Activated gamma-delta T cell treated with Interleukin-2 at 50 U/mL for 16 hours (primary cell): Measurements from ENCODE around the gene ATP1A1.
A peak's percentile ranks its signal among the peaks of the same experiment; 100 is the strongest.

Source experiments
- DNase-seq: peaks from one replicate; pipeline ENCODE4 v3.0.0-alpha.2; 2020

The ATP1A1 gene

GRCh38 chr1:116372651-116373430 lies at the start of gene ATP1A1:
ATP1A1 (plus strand) TSS chr1:116373244; CDS start chr1:116373512, 268 bp downstream.
- peak; percentile 97 for DNase-seq

DNA sequence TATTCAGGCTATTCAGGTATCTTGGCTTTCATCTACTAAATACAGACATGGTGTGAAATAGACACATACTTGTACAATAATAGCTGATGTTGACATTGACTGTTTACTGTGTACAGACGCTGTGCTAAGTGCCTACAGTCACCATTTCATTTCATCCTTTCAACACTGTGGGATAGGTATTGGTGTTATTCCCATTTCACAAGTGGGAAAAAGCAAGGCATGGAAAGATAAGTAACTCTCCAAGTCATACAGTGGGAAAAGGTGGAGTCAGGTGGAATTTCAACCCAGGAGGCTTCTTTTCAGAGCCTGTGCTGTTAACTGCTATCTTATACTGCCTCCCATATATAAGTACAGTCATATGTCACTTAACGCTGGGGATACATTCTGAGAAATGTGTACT lies 49.6 kb upstream of the ATP1A1 start:
- DNase-seq: no peak

GRCh38 chr1:116324411-116324810 lies 48.6 kb upstream of the ATP1A1 start:
- no peak for DNase-seq

DNA sequence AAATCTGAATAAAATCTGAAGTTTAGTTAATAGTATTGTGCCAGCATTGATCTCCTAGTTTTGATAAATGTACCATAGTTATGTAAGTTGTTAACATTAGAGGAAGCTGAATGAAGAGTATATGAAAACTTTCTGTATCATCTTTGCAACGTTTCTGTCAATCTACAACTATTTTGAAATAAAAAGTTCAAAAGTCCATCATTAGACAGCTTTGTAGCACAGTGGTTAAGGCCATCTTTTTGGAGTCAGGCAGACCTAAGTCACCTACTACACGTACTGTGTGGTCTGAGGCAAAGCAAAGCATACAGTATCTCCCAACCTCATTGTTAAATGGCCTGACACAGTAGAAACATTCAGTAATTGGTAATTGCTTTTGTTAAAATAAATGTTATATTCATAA lies 47.9 kb upstream of the ATP1A1 start:
- DNase-seq: no peak

DNA sequence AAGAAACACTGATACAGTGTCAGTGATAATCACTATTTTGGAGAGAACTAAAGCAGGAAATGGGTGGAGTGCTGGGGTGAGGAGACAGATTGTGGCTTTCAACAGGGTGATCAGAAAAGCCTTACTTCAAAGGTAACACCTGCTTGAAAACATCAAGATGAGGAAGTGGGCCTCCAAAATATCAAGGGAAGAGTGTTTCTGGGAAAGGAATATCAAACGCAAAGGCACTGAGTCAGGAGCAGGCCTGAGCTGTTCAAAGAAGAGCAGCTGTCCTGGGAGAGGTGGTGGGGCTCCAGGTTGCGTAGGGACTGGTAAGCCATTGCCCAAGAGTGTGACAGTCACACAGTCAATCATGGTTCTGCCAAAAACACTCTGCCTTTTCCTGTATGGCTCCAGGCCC lies 47.1 kb upstream of the ATP1A1 start:
- DNase-seq: peak; percentile 37

GRCh38 chr1:116326486-116326885 lies 46.6 kb upstream of the ATP1A1 start:
- DNase-seq: no peak

- DNase-seq: no peak
Measured at GRCh38 chr1:116328671-116329070, 44.4 kb upstream of the ATP1A1 start.

DNA sequence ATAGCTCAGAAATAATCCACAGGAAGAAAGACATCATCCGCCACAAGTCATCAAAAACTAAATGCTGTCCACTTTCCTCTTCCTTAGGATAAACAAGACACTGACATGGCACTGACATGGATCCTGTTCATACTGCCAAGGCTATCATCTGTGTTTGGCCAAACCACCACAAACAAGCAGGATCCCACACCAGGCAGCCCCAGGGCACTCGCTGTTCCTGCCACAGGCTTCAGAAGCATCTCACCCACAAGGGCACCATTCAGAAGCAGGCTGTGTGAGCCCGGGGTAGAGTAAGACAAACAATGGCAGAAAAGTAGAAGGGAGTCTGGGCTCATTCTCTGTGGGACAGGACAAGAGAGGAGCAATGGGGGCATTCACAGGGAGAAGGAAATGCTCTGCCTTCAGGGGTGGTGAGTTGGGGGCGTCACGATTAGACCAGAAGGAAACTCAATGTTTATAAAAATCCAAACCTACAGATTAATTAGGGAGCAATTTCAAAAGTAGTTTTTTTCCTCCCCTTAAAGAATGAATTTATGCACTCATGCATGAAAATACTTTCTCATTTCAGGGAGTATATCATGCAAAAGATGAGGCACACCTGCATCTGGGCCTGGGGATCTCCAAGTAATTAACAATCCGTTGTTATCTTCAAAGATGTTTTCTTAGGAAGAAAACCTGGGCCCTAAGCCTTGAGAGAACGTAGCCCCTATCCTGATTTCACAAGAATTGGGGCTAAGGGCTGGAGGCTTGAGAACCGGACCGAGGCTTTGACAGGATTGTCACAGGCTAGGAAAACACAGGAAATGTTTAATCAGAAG lies 43.3 kb upstream of the ATP1A1 start:
- DNase-seq: no peak

- DNase-seq: no peak
Measured at GRCh38 chr1:116330342-116330652, 42.7 kb upstream of the ATP1A1 start.

DNA sequence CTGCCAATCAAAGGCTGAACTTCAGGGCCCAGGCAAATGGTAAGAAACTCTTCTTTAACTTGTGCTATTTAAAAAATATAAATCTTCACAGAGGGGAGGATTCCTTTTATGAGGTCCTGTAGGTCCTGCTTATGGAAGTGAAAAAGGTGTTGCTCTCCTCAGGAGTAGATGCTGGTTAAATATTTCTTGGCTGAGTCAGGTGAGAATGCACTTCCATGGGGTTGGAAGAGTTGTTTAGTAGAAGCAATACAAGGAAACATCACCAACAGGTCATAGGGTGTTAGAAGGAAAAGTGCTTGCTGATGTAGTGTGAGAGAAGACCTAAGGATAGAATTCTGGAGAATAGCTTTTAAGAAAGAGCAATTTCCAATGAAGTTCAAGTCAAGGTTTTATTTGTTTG lies 42.2 kb upstream of the ATP1A1 start:
- no peak for DNase-seq

DNA sequence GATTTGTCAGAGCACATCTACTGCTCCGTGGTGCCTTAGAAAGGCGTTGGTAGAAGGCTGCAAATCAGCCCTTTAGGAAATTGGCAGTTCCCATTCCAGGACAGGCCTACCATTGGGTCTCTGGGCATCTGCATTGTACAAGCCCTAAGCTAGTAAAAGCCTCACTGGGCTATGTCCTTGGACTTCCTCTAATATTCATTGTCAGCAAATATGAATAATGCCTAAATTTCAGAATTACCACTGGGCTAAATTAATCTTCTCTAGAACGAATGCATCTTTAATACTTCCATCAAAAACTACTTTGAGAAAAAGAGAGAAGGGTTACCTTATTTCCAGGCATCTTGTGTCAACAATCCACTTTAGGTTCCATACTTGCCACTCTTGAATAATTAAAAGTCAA lies 41.5 kb upstream of the ATP1A1 start:
- DNase-seq: no peak

DNA sequence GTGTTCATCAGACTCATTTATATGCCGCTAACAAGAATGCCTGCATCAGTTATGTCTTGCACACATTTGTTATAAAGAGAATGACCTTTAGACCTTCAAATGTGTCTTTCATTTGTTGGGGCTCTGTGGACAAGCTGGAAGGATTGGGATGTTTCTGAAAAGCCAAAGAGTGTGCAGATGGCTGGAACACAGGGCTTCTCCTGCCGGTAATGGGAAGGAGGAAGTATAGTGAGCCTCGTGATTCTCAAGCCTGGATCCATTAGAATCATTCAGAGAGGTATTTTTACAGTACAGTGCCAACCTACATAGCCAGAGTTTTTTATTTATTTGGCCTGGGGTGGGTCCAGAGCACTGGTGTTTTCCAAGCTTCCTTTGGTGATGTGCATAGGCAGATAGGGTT lies 40.6 kb upstream of the ATP1A1 start:
- no peak for DNase-seq

- DNase-seq: no peak
Measured at GRCh38 chr1:116333171-116334014, 39.7 kb upstream of the ATP1A1 start.

DNA sequence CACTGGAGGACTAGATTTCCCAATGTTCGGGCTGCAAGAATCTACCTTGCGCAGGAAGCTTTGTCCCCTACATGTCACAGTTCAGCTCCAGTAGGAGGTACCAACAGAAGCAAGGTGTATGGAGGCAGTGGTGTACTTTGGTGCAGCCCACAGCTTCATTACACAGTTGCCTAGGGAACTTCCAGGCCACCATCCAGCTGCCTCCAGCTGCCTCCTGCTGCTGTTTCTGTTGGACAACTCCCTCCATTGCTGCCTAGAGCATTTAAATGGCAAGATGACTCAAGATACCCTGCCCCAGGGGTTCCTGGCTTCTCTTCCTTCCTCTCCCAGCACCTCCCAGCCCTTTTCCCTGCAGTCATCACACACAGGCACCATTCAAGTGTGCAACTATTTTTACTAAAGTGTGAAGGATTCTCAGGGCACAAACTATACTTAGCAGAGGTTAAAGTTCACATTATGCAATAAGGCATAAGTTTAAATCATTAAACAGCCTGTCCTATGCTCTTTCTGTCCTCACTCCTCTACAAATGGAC lies 39.0 kb upstream of the ATP1A1 start:
- DNase-seq: no peak

- no peak for DNase-seq
Measured at GRCh38 chr1:116334868-116335635, 38.0 kb upstream of the ATP1A1 start.

- DNase-seq: no peak
Measured at GRCh38 chr1:116335850-116336624, 37.0 kb upstream of the ATP1A1 start.

- no peak for DNase-seq
Measured at GRCh38 chr1:116337398-116337797, 35.6 kb upstream of the ATP1A1 start.

DNA sequence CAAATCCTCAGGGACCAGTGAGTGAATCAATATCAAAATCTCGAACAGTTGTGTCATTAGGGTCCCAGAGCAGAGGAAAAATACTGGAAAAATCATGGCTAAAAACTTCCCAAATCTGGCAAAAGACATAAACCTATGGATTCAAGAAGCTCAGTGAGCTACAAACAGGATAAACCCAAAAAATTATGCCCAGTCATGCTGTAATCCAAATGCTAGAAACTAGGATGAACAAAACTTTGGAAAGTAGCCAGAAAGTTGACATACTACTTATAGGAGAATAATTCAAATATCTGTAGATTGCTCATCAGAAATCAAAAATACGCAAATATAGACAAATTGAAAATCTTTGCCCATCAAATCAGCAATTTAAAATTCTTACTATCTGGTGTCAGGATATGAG lies 34.6 kb upstream of the ATP1A1 start:
- no peak for DNase-seq

- no peak for DNase-seq
Measured at GRCh38 chr1:116340506-116341231, 32.4 kb upstream of the ATP1A1 start.

GRCh38 chr1:116343019-116343418 lies 30.0 kb upstream of the ATP1A1 start:
- no peak for DNase-seq

DNA sequence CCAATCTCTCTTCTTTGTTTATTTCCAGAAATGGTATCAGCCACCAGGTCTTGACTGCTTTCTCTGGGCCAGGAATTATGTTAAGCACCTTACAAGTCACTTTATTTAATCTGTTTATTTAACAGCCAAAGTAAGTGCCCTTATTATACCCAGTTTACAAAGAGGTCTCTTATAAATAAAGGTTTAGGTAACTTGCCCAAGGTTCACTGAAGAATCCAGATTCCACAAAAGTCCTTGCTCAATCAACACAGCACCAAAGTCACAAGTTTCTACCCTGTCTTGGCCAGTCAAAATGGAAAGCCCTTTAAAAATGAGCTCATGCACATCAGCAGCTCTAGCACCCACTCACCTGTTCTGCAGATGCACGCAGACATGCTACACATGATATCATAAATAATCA lies 28.0 kb upstream of the ATP1A1 start:
- no peak for DNase-seq
